ENCODE results near the gene UPF1. TPM values are rescaled to one million over a fixed set of nuclear protein-coding genes. Genes with fewer than 3 reads are reported as not detected.

Gene UPF1
- total and polyA plus RNA-seq, 2 of the 13 experiments (the other 11 are each of a cell fraction or from before 2014, with no cell fraction given) = 16.9 to 41.8 TPM

- no peak for TF ChIP-seq MYC (CRISPR knock-in tag; IDR thresholded peaks at IDR 0.05; ENCODE audit: borderline replicate concordance)
Observed at GRCh38 chr19:18865106-18865972, 33.6 kb downstream of the UPF1 start (continued).

- peaks cover 38 to 63% of the 10 kb centered on the region in 2 experiments; a peak in 4 of 5 replicates for H3K36me3 ChIP-seq (replicated peaks in 1 of 2; ENCODE audit: control insufficient read depth in 1 of 2, insufficient read depth in 2 of 2, low read length in 2 of 2)
- peak; percentile 85 for ATAC-seq
- no peaks in the 10 kb centered on the region for H4K20me1 ChIP-seq (ENCODE audit: insufficient read depth, low read length)
- 53% methylated on average over 21 of the region's 38 CpGs for WGBS (ENCODE audit: low lambda C conversion rate)
- no peak overlapping the region for H3K4me3 ChIP-seq (replicated peaks in 1 of 3; ENCODE audit: insufficient read depth in 1 of 3, low read depth in 2 of 3, low read length in 3 of 3)
- no peak overlapping the region for H2AFZ ChIP-seq (ENCODE audit: low read length)
- no peaks in the 10 kb centered on the region for H3K79me2 ChIP-seq (ENCODE audit: insufficient read depth, low read length)
- no peaks in the 10 kb centered on the region for H3K27me3 ChIP-seq (ENCODE audit: control insufficient read depth in 1 of 2, insufficient read depth in 2 of 2, low read length in 2 of 2)
- FAIRE-seq = no peak
- no peak overlapping the region for H3K9ac ChIP-seq (ENCODE audit: insufficient read depth, low read depth, low read length)
- ChIA-PET CTCF (ENCODE audit: low intra/inter-chr PET ratio, low total read pairs) (interaction anchor here (1.7 kb wide), 1 partner anchor 121 kb away, joined by 6 read pairs; no protein-coding TSS in a partner anchor), POLR2A (no interaction called here)
- H3K4me2 ChIP-seq (ENCODE audit: low read depth, low read length) = no peak overlapping the region
- H3K4me1 ChIP-seq (ENCODE audit: insufficient read depth, low read length) = peaks cover 7% of the 10 kb centered on the region
- no peak overlapping the region for H3K27ac ChIP-seq (ENCODE audit: extremely low read length, insufficient read depth, low read length)
- no TSS peak for BruUV-seq (replicated peaks)
- in situ Hi-C loops (cut with HindIII; ENCODE audit: extremely low pct_ligation_motif_present, low pct_unique_long_range_greater_than_20kb) = no loop called here
- intact Hi-C loops (cut with micrococcal nuclease; ENCODE audit: unreplicated experiment) = no loop called here
- H3K9me3 ChIP-seq (ENCODE audit: low read length) = no peaks in the 10 kb centered on the region
- peak; percentile 35 for DNase-seq (ENCODE audit: low spot score)
- TF ChIP-seq ZNF281 (CRISPR knock-in tag; IDR thresholded peaks at IDR 0.05; ENCODE audit: borderline replicate concordance) = peak; percentile 80
- peak; percentile 51; the same call in 1 of the 2 replicates for TF ChIP-seq CHD2 (IDR thresholded peaks at IDR 0.05; ENCODE audit: low read depth, low read length)
- TF ChIP-seq KDM2A (CRISPR knock-in tag; IDR thresholded peaks at IDR 0.05; ENCODE audit: borderline replicate concordance, low read depth) = peak; percentile 76
- TF ChIP-seq TOPORS (CRISPR knock-in tag; IDR thresholded peaks at IDR 0.05) = no peak
- TF ChIP-seq FOXJ3 (CRISPR knock-in tag; IDR thresholded peaks at IDR 0.05; ENCODE audit: borderline replicate concordance) = no peak
- peak; percentile 10; the same call in 1 of the 2 replicates for TF ChIP-seq SMC3 (IDR thresholded peaks at IDR 0.05; ENCODE audit: low read length)
- TF ChIP-seq AGO2 (optimal IDR thresholded peaks at IDR 0.05; ENCODE audit: low read depth, low read length) = peak; percentile 89
- TF ChIP-seq CCAR2 (optimal IDR thresholded peaks at IDR 0.05; ENCODE audit: low read depth, low read length) = peak; percentile 44
- no peak for TF ChIP-seq TBX3 (IDR thresholded peaks at IDR 0.05; ENCODE audit: borderline replicate concordance)
- no peak for TF ChIP-seq REST (IDR thresholded peaks at IDR 0.05; ENCODE audit: borderline replicate concordance in 1 of 2, low read depth in 1 of 2, low read length in 2 of 2)
- TF ChIP-seq ELF3 (CRISPR knock-in tag; IDR thresholded peaks at IDR 0.05) = 0 out of 2 replicates have a peak, but pooled peaks have one; percentile 18
Observed at GRCh38 chr19:18865973-18866799, 34.4 kb downstream of the UPF1 start.

Data from HepG2 (cell line).